ENCODE results near the gene C10orf105.

Gene C10orf105

GRCh38 chr10:71735709-71736569 lies 16.4 kb upstream of the C10orf105 start:
- no peak for DNase-seq

GRCh38 chr10:71734797-71735196 lies 15.2 kb upstream of the C10orf105 start:
- no peak for DNase-seq

- DNase-seq, result no peak
Measured at GRCh38 chr10:71731791-71732190, 12.2 kb upstream of the C10orf105 start.

- no peak for DNase-seq
Measured at GRCh38 chr10:71729161-71729636, 9.6 kb upstream of the C10orf105 start.

GRCh38 chr10:71727738-71728737 lies 8.5 kb upstream of the C10orf105 start:
- DNase-seq, result peak; percentile 34

- DNase-seq, result no peak
Measured at GRCh38 chr10:71727105-71727737, 7.6 kb upstream of the C10orf105 start.

- DNase-seq, result no peak
Measured at GRCh38 chr10:71726580-71727104, 7.1 kb upstream of the C10orf105 start.

- no peak for DNase-seq
Measured at GRCh38 chr10:71725998-71726579, 6.5 kb upstream of the C10orf105 start.

- no peak for DNase-seq
Measured at GRCh38 chr10:71725249-71725648, 5.7 kb upstream of the C10orf105 start.

GRCh38 chr10:71724539-71724938 lies 5.0 kb upstream of the C10orf105 start:
- no peak for DNase-seq

- no peak for DNase-seq
Measured at GRCh38 chr10:71723311-71723710, 3.7 kb upstream of the C10orf105 start.

- DNase-seq, result no peak
Measured at GRCh38 chr10:71722849-71723248, 3.3 kb upstream of the C10orf105 start.

GRCh38 chr10:71721313-71721712 lies 1.7 kb upstream of the C10orf105 start:
- DNase-seq, result no peak

GRCh38 chr10:71720288-71720687 lies 710 bp upstream of the C10orf105 start:
- DNase-seq, result no peak

- no peak for DNase-seq
Measured at GRCh38 chr10:71719042-71719441, 536 bp downstream of the C10orf105 start.

- no peak for DNase-seq
Measured at GRCh38 chr10:71718165-71718698, 1.3 kb downstream of the C10orf105 start.

GRCh38 chr10:71717551-71717951 lies 2.0 kb downstream of the C10orf105 start:
- DNase-seq, result no peak

GRCh38 chr10:71717056-71717455 lies 2.5 kb downstream of the C10orf105 start:
- DNase-seq, result no peak

GRCh38 chr10:71716426-71716825 lies 3.2 kb downstream of the C10orf105 start:
- no peak for DNase-seq

- no peak for DNase-seq
Measured at GRCh38 chr10:71715860-71716259, 3.7 kb downstream of the C10orf105 start.

GRCh38 chr10:71715026-71715425 lies 4.6 kb downstream of the C10orf105 start:
- no peak for DNase-seq

GRCh38 chr10:71714592-71714991 lies 5.0 kb downstream of the C10orf105 start:
- DNase-seq, result no peak
